Measurements from ENCODE around the gene TENM3. TPM values are rescaled to one million over a fixed set of nuclear protein-coding genes. Genes with fewer than 3 reads are reported as not detected.

TENM3 gene
- total RNA-seq, 1 experiment from 2014 or later, result 34.1 TPM

- DNase-seq (ENCODE audit: unreplicated experiment), result no peak
- TF ChIP-seq CTCF (IDR thresholded peaks at IDR 0.05; ENCODE audit: unreplicated experiment), result no peak
- Mint-ChIP-seq H3K36me3 (ENCODE audit: insufficient read depth, unreplicated experiment) (no peaks in the 10 kb centered on the region), H3K4me1 (ENCODE audit: insufficient read depth, unreplicated experiment) (no peaks in the 10 kb centered on the region), H3K4me3 (ENCODE audit: unreplicated experiment) (no peak overlapping the region), H3K9me3 (ENCODE audit: unreplicated experiment) (no peaks in the 10 kb centered on the region), H3K27ac (ENCODE audit: low read depth, unreplicated experiment) (no peak overlapping the region), H3K27me3 (ENCODE audit: insufficient read depth, unreplicated experiment) (no peaks in the 10 kb centered on the region)
- intact Hi-C loops (cut with micrococcal nuclease), result loop anchor here (10.0 kb wide), 1 partner anchor 449 kb away; no protein-coding TSS in a partner anchor
- ChIA-PET CTCF (interaction anchor here (0.8 to 1.5 kb wide), 3 partner anchors 26 to 331 kb away, joined by 3 to 5 read pairs (median 3); no protein-coding TSS in a partner anchor), POLR2A (interaction anchor here (1.7 kb wide), 1 partner anchor 10 kb away, joined by 5 read pairs; no protein-coding TSS in a partner anchor)
- no TSS peak for BruUV-seq (replicated peaks)
Observed at GRCh38 chr4:182475539-182475938, 232.3 kb downstream of the TENM3 start.

GRCh38 chr4:182478475-182478874 lies 235.3 kb downstream of the TENM3 start:
- DNase-seq (ENCODE audit: unreplicated experiment), result peak; percentile 50
- Mint-ChIP-seq H3K4me1 (ENCODE audit: insufficient read depth, unreplicated experiment) (no peaks in the 10 kb centered on the region), H3K9me3 (ENCODE audit: unreplicated experiment) (no peaks in the 10 kb centered on the region), H3K36me3 (ENCODE audit: insufficient read depth, unreplicated experiment) (no peaks in the 10 kb centered on the region), H3K27ac (ENCODE audit: low read depth, unreplicated experiment) (no peak overlapping the region), H3K27me3 (ENCODE audit: insufficient read depth, unreplicated experiment) (no peaks in the 10 kb centered on the region), H3K4me3 (ENCODE audit: unreplicated experiment) (no peak overlapping the region)
- POLR2A ChIA-PET, result interaction anchor here (0.6 kb wide), 1 partner anchor 306 kb away, joined by 4 read pairs; no protein-coding TSS in a partner anchor
- peak; percentile 57 for TF ChIP-seq CTCF (IDR thresholded peaks at IDR 0.05; ENCODE audit: unreplicated experiment)
- BruUV-seq (replicated peaks), result no TSS peak
- intact Hi-C loops (cut with micrococcal nuclease), result loop anchor here (1.0 to 10.0 kb wide), 2 partner anchors 328 to 446 kb away; no protein-coding TSS in a partner anchor
- CTCF ChIA-PET, result no interaction called here

GRCh38 chr4:182483685-182484084 lies 240.5 kb downstream of the TENM3 start:
- no peak overlapping the region for H3K4me3 Mint-ChIP-seq (ENCODE audit: unreplicated experiment)
- CTCF ChIA-PET, result interaction anchor here (0.6 kb wide), 1 partner anchor 256 kb away, joined by 3 read pairs; no protein-coding TSS in a partner anchor
- TF ChIP-seq CTCF (IDR thresholded peaks at IDR 0.05; ENCODE audit: unreplicated experiment), result no peak
- no TSS peak for BruUV-seq (replicated peaks)
- no peaks in the 10 kb centered on the region for H3K4me1 Mint-ChIP-seq (ENCODE audit: insufficient read depth, unreplicated experiment)
- H3K36me3 Mint-ChIP-seq (ENCODE audit: insufficient read depth, unreplicated experiment), result no peaks in the 10 kb centered on the region
- intact Hi-C loops (cut with micrococcal nuclease), result no loop called here
- peaks cover 8% of the 10 kb centered on the region for H3K9me3 Mint-ChIP-seq (ENCODE audit: unreplicated experiment)
- no peak overlapping the region for H3K27ac Mint-ChIP-seq (ENCODE audit: low read depth, unreplicated experiment)
- no peaks in the 10 kb centered on the region for H3K27me3 Mint-ChIP-seq (ENCODE audit: insufficient read depth, unreplicated experiment)
- POLR2A ChIA-PET, result no interaction called here
- no peak for DNase-seq (ENCODE audit: unreplicated experiment)

GRCh38 chr4:182486881-182487280 lies 243.7 kb downstream of the TENM3 start:
- POLR2A ChIA-PET, result no interaction called here
- no peak overlapping the region for H3K27ac Mint-ChIP-seq (ENCODE audit: low read depth, unreplicated experiment)
- no TSS peak for BruUV-seq (replicated peaks)

More at GRCh38 chr4:182486881-182487280, 243.7 kb downstream of the TENM3 start:
- no peak overlapping the region for H3K4me3 Mint-ChIP-seq (ENCODE audit: unreplicated experiment)
- peaks cover 5% of the 10 kb centered on the region for H3K4me1 Mint-ChIP-seq (ENCODE audit: insufficient read depth, unreplicated experiment)
- TF ChIP-seq CTCF (IDR thresholded peaks at IDR 0.05; ENCODE audit: unreplicated experiment), result no peak
- DNase-seq (ENCODE audit: unreplicated experiment), result peak; percentile 2
- intact Hi-C loops (cut with micrococcal nuclease), result no loop called here
- H3K27me3 Mint-ChIP-seq (ENCODE audit: insufficient read depth, unreplicated experiment), result no peaks in the 10 kb centered on the region
- peaks cover 8% of the 10 kb centered on the region for H3K9me3 Mint-ChIP-seq (ENCODE audit: unreplicated experiment)
- CTCF ChIA-PET, result interaction anchor here (0.6 to 1.3 kb wide), 5 partner anchors 10 to 776 kb away, joined by 3 read pairs; no protein-coding TSS in a partner anchor
- no peaks in the 10 kb centered on the region for H3K36me3 Mint-ChIP-seq (ENCODE audit: insufficient read depth, unreplicated experiment)
